Ishikawa (cell line): ENCODE measurements around the gene EN1.

ENCODE experiments used
- CEBPB ChIP-seq: IDR thresholded peaks from 2 replicates; pipeline ENCODE4 v1.6.1; 2012
- CREB1 ChIP-seq: IDR thresholded peaks from 2 replicates; pipeline ENCODE4 v1.6.1; 2012; ENCODE audit warnings: low read depth
- EGR1 ChIP-seq: IDR thresholded peaks from 2 replicates; pipeline ENCODE4 v1.6.1; 2012
- EP300 ChIP-seq: IDR thresholded peaks from 2 replicates; pipeline ENCODE4 v1.6.1; 2012; ENCODE audit warnings: borderline replicate concordance
- FOXM1 ChIP-seq: IDR thresholded peaks from 2 replicates; pipeline ENCODE4 v1.6.1; 2012; ENCODE audit warnings: low read depth, borderline replicate concordance
- MAX ChIP-seq: IDR thresholded peaks from 2 replicates; pipeline ENCODE4 v1.6.1; 2012
- NFIC ChIP-seq: IDR thresholded peaks from 2 replicates; pipeline ENCODE4 v1.6.1; 2012
- TAF1 ChIP-seq: IDR thresholded peaks from 2 replicates; pipeline ENCODE4 v1.6.1; 2012; ENCODE audit warnings: low read depth, mild to moderate bottlenecking

GRCh38 chr2:118874324-118874723 lies 26.9 kb upstream of the EN1 start:
- TF ChIP-seq NFIC (no peak), MAX (no peak), FOXM1 (no peak), CEBPB (no peak), TAF1 (no peak), CREB1 (no peak), EGR1 (no peak), EP300 (no peak)
